ENCODE data around the gene CTNNBIP1. TPM values are rescaled to one million over a fixed set of nuclear protein-coding genes. Genes with fewer than 3 reads are reported as not detected.

Gene CTNNBIP1
- total RNA-seq, 1 experiment from 2014 or later: 44.4 TPM

- no peak overlapping the region for H4K5ac ChIP-seq (ENCODE audit: insufficient read length, low read depth, low read length)
- H3K23ac ChIP-seq (ENCODE audit: insufficient read length, low read depth, low read length): no peak overlapping the region
- H3K4me2 ChIP-seq (ENCODE audit: insufficient read depth, insufficient read length, low read length): no peak overlapping the region
- H3K4me1 Mint-ChIP-seq: peaks cover 4 to 14% of the 10 kb centered on the region in 2 experiments; a peak in 2 of 4 replicates
- H3K4me1 ChIP-seq (ENCODE audit: insufficient read depth, low read length): no peaks in the 10 kb centered on the region
- no peak overlapping the region for H2BK120ac ChIP-seq (ENCODE audit: low read depth, low read length, poor library complexity, severe bottlenecking)
- no peak overlapping the region for H3K56ac ChIP-seq (ENCODE audit: insufficient read length, low read depth, low read length)
- H4K91ac ChIP-seq (ENCODE audit: insufficient read length, low read depth, low read length): no peak overlapping the region
- no peaks in the 10 kb centered on the region for H3K23me2 ChIP-seq (ENCODE audit: insufficient read length, low read depth, low read length, poor library complexity, severe bottlenecking)
- DNase-seq: no peak
- TF ChIP-seq CTCF (conservative IDR thresholded peaks at IDR 0.05): no peak
- H3K79me1 ChIP-seq (ENCODE audit: insufficient read depth, low read depth, low read length, poor library complexity, severe bottlenecking): no peaks in the 10 kb centered on the region
- no peaks in the 10 kb centered on the region for H4K20me1 ChIP-seq (ENCODE audit: control insufficient read depth, insufficient read depth, insufficient read length)
- H3K79me2 ChIP-seq (ENCODE audit: insufficient read depth, low read length): peaks cover 2% of the 10 kb centered on the region; the same call in 1 of the 2 replicates
- H3K9me3 ChIP-seq (ENCODE audit: control insufficient read depth, low read depth, low read length): no peaks in the 10 kb centered on the region
- no peak overlapping the region for H3T11ph ChIP-seq (ENCODE audit: low read length)
- H3K14ac ChIP-seq (ENCODE audit: insufficient read depth, low read length): no peak overlapping the region
- H3K4me3 Mint-ChIP-seq: no peak overlapping the region
- no peak overlapping the region for H2AFZ ChIP-seq (ENCODE audit: low read length)
- no peak overlapping the region for H3K4ac ChIP-seq (ENCODE audit: low read depth, low read length)
- H3K9ac ChIP-seq (ENCODE audit: extremely low read depth, insufficient read length, low read length): no peak overlapping the region
- H2BK20ac ChIP-seq (ENCODE audit: low read depth, low read length, poor library complexity, severe bottlenecking): no peak overlapping the region
- no peak overlapping the region for H4K8ac ChIP-seq (replicated peaks; ENCODE audit: insufficient read length, low read depth, low read length)
- no peak overlapping the region for H3K27ac Mint-ChIP-seq
- H3K27me3 Mint-ChIP-seq (ENCODE audit: low read depth): no peaks in the 10 kb centered on the region
- WGBS (ENCODE audit: extremely low coverage, insufficient read length, low lambda C conversion rate): no CpG with 5 or more reads among the region's 6 CpGs
- H3K36me3 Mint-ChIP-seq (ENCODE audit: insufficient read depth in 1 of 3, low read depth in 3 of 3): no peaks in the 10 kb centered on the region; a peak in 1 of 7 replicates
- no peak overlapping the region for H3K27ac ChIP-seq (ENCODE audit: insufficient read length, low read depth, low read length)
- no peaks in the 10 kb centered on the region for H3K9me3 Mint-ChIP-seq
- H2BK5ac ChIP-seq (ENCODE audit: insufficient read length, low read length): no peak overlapping the region
- no peak overlapping the region for H3K18ac ChIP-seq (ENCODE audit: insufficient read length, low read depth, low read length)
- H2BK15ac ChIP-seq (ENCODE audit: low read depth, low read length): no peak overlapping the region
- H3K27me3 ChIP-seq (ENCODE audit: insufficient read depth, low read length): no peaks in the 10 kb centered on the region
- H2BK12ac ChIP-seq (ENCODE audit: insufficient read length, low read depth, low read length): no peak overlapping the region
- H2AK5ac ChIP-seq (ENCODE audit: insufficient read length, low read length): no peak overlapping the region
Measured at GRCh38 chr1:9902060-9902452, 8.0 kb downstream of the CTNNBIP1 start.
